Astrocyte (in vitro differentiated cells and primary cell): ENCODE results near the gene SLC35A2. TPM values are rescaled to one million over a fixed set of nuclear protein-coding genes. Genes with fewer than 3 reads are reported as not detected.

ENCODE experiments used
- DNase-seq: peaks from one replicate; pipeline ENCODE4 v3.0.0-alpha.2; 2010; ENCODE audit warnings: low read depth
- FAIRE-seq: peaks from 2 replicates; lab custom pipeline; 2011; peaks lifted over from hg19 to GRCh38; lab: Jason Lieb, UNC
- H2AFZ ChIP-seq: 2 replicates; pipeline ENCODE4 v1.6.0; 2012; ENCODE audit warnings: low read depth, low read length, inconsistent platforms
- H3K27ac ChIP-seq: 2 replicates; pipeline ENCODE4 v1.5.1; 2011; ENCODE audit warnings: low read depth, low read length, inconsistent platforms
- H3K27me3 ChIP-seq: 2 replicates; pipeline ENCODE4 v1.6.0; 2011; ENCODE audit warnings: low read length, inconsistent platforms; ENCODE audit not compliant: insufficient read depth
- H3K36me3 ChIP-seq: 2 replicates; pipeline ENCODE4 v1.5.1; 2011; ENCODE audit warnings: low read length, inconsistent platforms; ENCODE audit not compliant: insufficient read depth
- H3K4me1 ChIP-seq: 2 replicates; pipeline ENCODE4 v1.5.1; 2011; ENCODE audit warnings: low read length, inconsistent platforms; ENCODE audit not compliant: insufficient read depth
- H3K4me2 ChIP-seq: 2 replicates; pipeline ENCODE4 v1.6.0; 2012; ENCODE audit warnings: low read length, inconsistent platforms
- H3K4me3 ChIP-seq: 2 replicates; pipeline ENCODE4 v1.5.1; 2011; ENCODE audit warnings: low read depth, mild to moderate bottlenecking, low read length, inconsistent platforms; ENCODE audit not compliant: insufficient read depth
- H3K79me2 ChIP-seq: 2 replicates; pipeline ENCODE4 v1.6.0; 2012; ENCODE audit warnings: mild to moderate bottlenecking, low read length, inconsistent platforms; ENCODE audit not compliant: insufficient read depth
- H3K9ac ChIP-seq: 2 replicates; pipeline ENCODE4 v1.6.0; 2012; ENCODE audit warnings: mild to moderate bottlenecking, low read length, inconsistent platforms
- H3K9me3 ChIP-seq: 2 replicates; pipeline ENCODE4 v1.5.1; 2012; ENCODE audit warnings: low read depth, mild to moderate bottlenecking, low read length, inconsistent platforms; ENCODE audit not compliant: insufficient read depth
- H4K20me1 ChIP-seq: 2 replicates; pipeline ENCODE4 v1.6.0; 2012; ENCODE audit warnings: low read length, inconsistent platforms; ENCODE audit not compliant: insufficient read depth
- H3K27ac Mint-ChIP-seq: one replicate; pipeline ENCODE4 v1.8.0; 2021; ENCODE audit warnings: mild to moderate bottlenecking, mixed read lengths; ENCODE audit not compliant: unreplicated experiment
- H3K27me3 Mint-ChIP-seq: one replicate; pipeline ENCODE4 v1.8.0; 2021; ENCODE audit warnings: low read depth, mixed read lengths; ENCODE audit not compliant: unreplicated experiment
- H3K36me3 Mint-ChIP-seq: one replicate; pipeline ENCODE4 v1.8.0; 2021; ENCODE audit warnings: low read depth, mixed read lengths; ENCODE audit not compliant: unreplicated experiment
- H3K4me1 Mint-ChIP-seq: one replicate; pipeline ENCODE4 v1.8.0; 2021; ENCODE audit warnings: low read depth, mixed read lengths; ENCODE audit not compliant: unreplicated experiment
- H3K4me3 Mint-ChIP-seq: one replicate; pipeline ENCODE4 v1.8.0; 2021; ENCODE audit warnings: mild to moderate bottlenecking, moderate library complexity, mixed read lengths; ENCODE audit not compliant: unreplicated experiment
- H3K9me3 Mint-ChIP-seq: one replicate; pipeline ENCODE4 v1.8.0; 2021; ENCODE audit warnings: mild to moderate bottlenecking, mixed read lengths; ENCODE audit not compliant: unreplicated experiment
- EZH2 ChIP-seq: IDR thresholded peaks from 2 replicates; pipeline ENCODE4 v1.6.1; 2012; ENCODE audit warnings: mild to moderate bottlenecking, low read length, inconsistent platforms; ENCODE audit not compliant: insufficient read depth
- total RNA-seq: library from RNA; stranded (reverse); gene quantifications from 2 replicates; pipeline ENCODE4 v1.2.1, GENCODE V29; 2021
- TF ChIP-seq, protein P1 (sequence below): IDR thresholded peaks from 2 replicates; pipeline ENCODE4 v1.5.1; 2011; ENCODE audit warnings: low read depth, mild to moderate bottlenecking, inconsistent platforms, low read length, moderate library complexity; ENCODE audit not compliant: insufficient read depth

SLC35A2 gene
- total RNA-seq, 1 donor from 2014 or later = 54.3 TPM

DNA sequence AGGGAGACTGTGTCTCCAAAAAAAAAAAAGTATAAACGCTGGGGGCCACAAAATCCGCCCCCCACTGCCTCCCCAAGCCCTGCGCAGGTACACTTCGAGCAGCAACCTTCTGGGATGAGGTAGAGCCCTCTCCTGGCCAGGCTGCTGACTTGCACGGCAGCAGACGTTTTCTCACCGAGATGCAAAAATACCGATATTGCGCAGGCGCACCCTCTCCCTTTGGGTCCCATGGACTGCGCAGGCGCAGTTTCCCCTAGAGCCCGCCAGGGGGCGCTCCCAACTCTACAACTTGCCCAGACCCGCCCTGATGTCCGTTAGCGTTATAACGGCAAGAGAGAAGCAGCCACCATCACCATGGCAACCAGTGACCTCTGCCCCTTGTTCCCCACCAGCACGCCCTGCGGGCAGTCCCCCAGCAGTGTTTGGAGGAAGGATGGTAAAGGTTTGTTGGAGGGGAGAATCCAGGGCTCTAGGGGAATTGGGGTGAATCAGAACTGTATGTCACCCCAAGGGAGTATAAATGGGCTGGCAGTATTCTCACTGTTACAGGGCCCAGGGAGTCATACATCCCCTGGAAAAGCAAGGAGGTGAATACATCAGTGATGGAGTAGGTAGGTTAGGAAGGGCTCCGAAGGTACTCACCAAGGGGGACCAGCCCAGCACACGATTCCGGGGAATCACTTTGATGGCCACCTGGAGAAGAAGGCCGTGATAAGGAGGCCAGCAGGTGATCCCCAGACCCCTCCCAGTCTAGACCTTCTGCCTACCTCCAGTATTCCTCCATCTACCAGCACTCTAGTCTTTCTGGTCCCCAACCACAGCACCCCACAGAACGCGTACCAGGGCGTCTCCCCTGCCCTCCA, 5.9 kb upstream of the SLC35A2 start:
- Histone ChIP-seq H4K20me1 (peaks cover 13% of the 10 kb centered on the region), H3K36me3 (no peaks in the 10 kb centered on the region), H2AFZ (no peak overlapping the region), H3K4me2 (peak overlapping the region; percentile 87), H3K4me1 (peaks cover 21% of the 10 kb centered on the region), H3K4me3 (peak overlapping the region; percentile 55), H3K27ac (no peak overlapping the region), H3K9ac (no peak overlapping the region), H3K27me3 (no peaks in the 10 kb centered on the region), H3K79me2 (no peaks in the 10 kb centered on the region), H3K9me3 (no peaks in the 10 kb centered on the region)
- no peaks in the 10 kb centered on the region for H3K9me3 Mint-ChIP-seq
- peaks cover 6% of the 10 kb centered on the region for H3K4me1 Mint-ChIP-seq
- H3K27me3 Mint-ChIP-seq = no peaks in the 10 kb centered on the region
- peak; percentile 56 for DNase-seq
- peak overlapping the region; percentile 60 for H3K27ac Mint-ChIP-seq
- peaks cover 3% of the 10 kb centered on the region for H3K36me3 Mint-ChIP-seq
- peak overlapping the region; percentile 89 for H3K4me3 Mint-ChIP-seq
- peak; percentile 99 for FAIRE-seq
- TF ChIP-seq, protein P1, sequence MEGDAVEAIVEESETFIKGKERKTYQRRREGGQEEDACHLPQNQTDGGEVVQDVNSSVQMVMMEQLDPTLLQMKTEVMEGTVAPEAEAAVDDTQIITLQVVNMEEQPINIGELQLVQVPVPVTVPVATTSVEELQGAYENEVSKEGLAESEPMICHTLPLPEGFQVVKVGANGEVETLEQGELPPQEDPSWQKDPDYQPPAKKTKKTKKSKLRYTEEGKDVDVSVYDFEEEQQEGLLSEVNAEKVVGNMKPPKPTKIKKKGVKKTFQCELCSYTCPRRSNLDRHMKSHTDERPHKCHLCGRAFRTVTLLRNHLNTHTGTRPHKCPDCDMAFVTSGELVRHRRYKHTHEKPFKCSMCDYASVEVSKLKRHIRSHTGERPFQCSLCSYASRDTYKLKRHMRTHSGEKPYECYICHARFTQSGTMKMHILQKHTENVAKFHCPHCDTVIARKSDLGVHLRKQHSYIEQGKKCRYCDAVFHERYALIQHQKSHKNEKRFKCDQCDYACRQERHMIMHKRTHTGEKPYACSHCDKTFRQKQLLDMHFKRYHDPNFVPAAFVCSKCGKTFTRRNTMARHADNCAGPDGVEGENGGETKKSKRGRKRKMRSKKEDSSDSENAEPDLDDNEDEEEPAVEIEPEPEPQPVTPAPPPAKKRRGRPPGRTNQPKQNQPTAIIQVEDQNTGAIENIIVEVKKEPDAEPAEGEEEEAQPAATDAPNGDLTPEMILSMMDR = peak; percentile 82
- TF ChIP-seq EZH2 = no peak

DNA sequence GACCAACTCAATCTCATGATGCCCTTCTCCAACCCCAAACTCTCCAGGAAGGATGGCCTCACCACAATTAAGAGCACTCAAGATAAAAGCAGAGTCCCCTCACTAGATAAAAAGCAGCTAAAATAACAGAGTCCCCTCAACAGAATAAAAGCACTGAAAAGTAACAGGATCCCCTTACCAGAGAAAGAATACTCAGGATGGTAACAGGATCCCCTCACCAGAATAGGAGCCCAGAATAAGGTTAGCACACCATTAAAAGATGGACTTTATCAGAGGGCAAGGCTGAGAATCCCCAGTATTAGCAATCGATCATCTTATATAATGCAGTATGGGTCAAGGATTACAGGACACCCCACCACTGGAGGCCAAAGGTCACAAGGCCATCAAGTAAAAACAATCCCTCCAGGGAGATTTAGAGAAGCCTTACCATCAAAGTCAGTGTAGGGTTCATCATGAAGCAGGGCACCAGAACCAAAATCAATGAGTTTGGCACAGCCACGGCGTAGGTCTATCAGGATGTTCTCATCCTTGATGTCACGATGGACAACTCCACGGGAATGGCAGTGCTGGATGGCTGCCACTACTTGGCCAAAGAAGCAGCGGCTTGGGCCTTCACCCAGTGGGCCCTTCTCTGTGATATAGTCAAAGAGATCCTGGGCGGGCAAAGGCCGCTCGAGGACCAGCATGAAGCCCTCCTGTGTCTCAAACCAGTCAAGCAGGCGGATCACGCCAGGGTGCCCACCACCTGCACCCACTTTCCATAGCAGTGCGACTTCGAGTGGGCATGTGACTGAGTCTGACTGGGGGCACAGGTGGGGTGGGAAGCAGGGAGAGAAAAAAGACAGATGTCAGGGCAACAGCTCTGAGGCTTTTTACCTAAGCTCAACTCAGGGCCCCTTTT, 3.4 kb upstream of the SLC35A2 start:
- Histone ChIP-seq H3K9ac (no peak overlapping the region), H4K20me1 (peaks cover 6% of the 10 kb centered on the region), H2AFZ (no peak overlapping the region), H3K4me2 (no peak overlapping the region), H3K36me3 (no peaks in the 10 kb centered on the region), H3K27ac (no peak overlapping the region), H3K79me2 (peaks cover 16% of the 10 kb centered on the region), H3K4me3 (no peak overlapping the region), H3K9me3 (no peaks in the 10 kb centered on the region), H3K4me1 (peaks cover 27% of the 10 kb centered on the region), H3K27me3 (no peaks in the 10 kb centered on the region)
- Mint-ChIP-seq H3K27me3 (no peaks in the 10 kb centered on the region), H3K36me3 (peaks cover 3% of the 10 kb centered on the region), H3K4me3 (no peak overlapping the region), H3K9me3 (no peaks in the 10 kb centered on the region), H3K27ac (no peak overlapping the region), H3K4me1 (peaks cover 5% of the 10 kb centered on the region)
- no peak for DNase-seq
- FAIRE-seq = no peak
- TF ChIP-seq, protein P1 = no peak
- TF ChIP-seq EZH2 = no peak
